Epithelial cell of proximal tubule (primary cell): Measurements from ENCODE around the gene UTP3. TPM values are rescaled to one million over a fixed set of nuclear protein-coding genes. Genes with fewer than 3 reads are reported as not detected.

Source experiments
- DNase-seq: peaks from one replicate; pipeline ENCODE4 v3.0.0-alpha.2; 2011; ENCODE audit warnings: low read depth
- H3K4me3 ChIP-seq: 2 replicates; pipeline ENCODE4 v1.5.1; 2011; ENCODE audit warnings: low read depth, mild to moderate bottlenecking, low read length
- total RNA-seq: library from RNA; depleted of rRNA; stranded (reverse); fragments of >200 nt; gene quantifications from 2 replicates; pipeline ENCODE4 v1.2.3, GENCODE V29; 2015
- TF ChIP-seq, protein P1 (sequence below): conservative IDR thresholded peaks from 2 replicates; pipeline ENCODE4 v1.5.1; 2012; ENCODE audit warnings: low read depth, mild to moderate bottlenecking, low read length

Gene UTP3
- total RNA-seq, 1 donor from 2014 or later = 28.0 TPM

DNA sequence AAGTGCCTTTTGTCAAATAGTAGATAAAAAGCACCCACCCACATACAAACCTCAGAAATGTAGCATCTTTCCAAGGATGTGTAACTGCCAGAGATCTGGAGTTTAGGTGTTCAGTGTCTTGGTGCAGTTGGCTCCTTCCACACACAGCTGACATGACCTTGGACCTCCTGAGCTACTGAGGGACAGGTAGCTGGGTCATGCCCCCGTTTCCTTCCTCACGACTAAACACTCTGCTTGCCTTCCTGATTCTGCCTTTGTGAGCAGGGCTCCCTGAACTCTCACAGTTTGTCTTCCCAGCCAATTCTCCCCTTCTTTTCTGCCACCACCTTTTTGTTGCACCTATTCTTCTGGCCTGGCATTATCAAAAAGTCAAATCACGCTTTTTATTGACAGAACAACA is 23.3 kb downstream of the UTP3 start:
- TF ChIP-seq, protein P1, sequence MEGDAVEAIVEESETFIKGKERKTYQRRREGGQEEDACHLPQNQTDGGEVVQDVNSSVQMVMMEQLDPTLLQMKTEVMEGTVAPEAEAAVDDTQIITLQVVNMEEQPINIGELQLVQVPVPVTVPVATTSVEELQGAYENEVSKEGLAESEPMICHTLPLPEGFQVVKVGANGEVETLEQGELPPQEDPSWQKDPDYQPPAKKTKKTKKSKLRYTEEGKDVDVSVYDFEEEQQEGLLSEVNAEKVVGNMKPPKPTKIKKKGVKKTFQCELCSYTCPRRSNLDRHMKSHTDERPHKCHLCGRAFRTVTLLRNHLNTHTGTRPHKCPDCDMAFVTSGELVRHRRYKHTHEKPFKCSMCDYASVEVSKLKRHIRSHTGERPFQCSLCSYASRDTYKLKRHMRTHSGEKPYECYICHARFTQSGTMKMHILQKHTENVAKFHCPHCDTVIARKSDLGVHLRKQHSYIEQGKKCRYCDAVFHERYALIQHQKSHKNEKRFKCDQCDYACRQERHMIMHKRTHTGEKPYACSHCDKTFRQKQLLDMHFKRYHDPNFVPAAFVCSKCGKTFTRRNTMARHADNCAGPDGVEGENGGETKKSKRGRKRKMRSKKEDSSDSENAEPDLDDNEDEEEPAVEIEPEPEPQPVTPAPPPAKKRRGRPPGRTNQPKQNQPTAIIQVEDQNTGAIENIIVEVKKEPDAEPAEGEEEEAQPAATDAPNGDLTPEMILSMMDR = no peak
- no peak for DNase-seq

DNA sequence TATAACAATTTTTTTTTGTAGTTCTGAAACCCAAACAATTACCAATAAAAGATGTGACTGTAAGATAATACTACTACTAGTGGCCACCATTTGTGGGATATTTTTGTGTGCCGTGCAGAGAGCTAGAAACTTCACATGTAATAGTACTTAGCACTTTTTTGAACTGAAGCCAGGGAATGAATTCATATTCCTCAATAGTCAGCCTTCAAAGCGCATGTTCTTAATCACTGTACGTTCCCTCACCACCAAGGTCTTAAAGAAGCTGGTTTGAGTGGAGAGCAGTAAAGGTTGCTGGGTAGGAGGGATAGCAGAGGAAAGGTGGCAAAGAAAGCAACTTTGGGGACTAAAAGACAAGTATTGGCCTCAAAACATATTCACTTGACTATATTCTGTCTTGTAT is 23.8 kb downstream of the UTP3 start:
- no peak for DNase-seq
- H3K4me3 ChIP-seq = no peak overlapping the region
- TF ChIP-seq, protein P1 = no peak

More for the DNA sequence above, 23.3 kb downstream of the UTP3 start:
- no peak overlapping the region for H3K4me3 ChIP-seq

DNA sequence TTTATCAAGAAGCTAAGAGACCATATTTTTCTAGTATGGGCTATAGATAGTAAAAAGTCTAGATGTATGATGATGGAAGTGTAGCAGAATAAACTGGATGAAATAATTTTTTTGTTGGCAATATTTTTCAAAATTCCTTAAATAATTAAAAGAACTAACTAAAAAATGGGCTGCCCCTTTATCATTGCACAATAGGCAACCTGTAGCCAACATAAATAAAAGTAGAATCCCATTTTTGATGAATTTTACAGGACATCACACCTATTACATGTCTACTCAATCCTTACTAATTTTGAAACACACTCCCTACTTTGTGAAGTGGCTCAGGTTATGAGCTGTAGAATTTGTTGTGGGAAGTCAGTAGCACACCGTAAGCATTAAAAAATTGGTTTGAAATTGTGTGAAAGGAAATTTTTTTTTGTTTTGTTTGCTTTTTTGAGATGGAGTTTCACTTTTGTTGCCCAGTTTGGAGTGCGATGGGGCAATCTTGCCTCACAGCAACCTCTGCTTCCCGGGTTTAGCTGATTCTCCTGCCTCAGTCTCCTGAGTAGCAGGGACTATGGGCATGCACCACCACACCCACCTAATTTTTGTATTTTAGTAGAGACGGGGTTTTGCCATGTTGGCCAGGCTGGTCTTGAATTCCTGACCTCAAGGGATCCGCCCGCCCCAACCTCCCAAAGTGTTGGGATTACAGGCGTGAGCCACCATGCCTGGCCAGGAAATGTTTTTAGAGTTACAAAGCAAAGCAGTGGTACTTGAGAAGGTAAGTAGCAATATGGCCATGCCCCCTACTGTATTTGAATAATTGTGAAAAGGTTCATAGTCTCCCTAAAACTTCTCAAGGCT is 24.5 kb downstream of the UTP3 start:
- H3K4me3 ChIP-seq = peak overlapping the region; percentile 35
- DNase-seq = no peak
- TF ChIP-seq, protein P1 = no peak

DNA sequence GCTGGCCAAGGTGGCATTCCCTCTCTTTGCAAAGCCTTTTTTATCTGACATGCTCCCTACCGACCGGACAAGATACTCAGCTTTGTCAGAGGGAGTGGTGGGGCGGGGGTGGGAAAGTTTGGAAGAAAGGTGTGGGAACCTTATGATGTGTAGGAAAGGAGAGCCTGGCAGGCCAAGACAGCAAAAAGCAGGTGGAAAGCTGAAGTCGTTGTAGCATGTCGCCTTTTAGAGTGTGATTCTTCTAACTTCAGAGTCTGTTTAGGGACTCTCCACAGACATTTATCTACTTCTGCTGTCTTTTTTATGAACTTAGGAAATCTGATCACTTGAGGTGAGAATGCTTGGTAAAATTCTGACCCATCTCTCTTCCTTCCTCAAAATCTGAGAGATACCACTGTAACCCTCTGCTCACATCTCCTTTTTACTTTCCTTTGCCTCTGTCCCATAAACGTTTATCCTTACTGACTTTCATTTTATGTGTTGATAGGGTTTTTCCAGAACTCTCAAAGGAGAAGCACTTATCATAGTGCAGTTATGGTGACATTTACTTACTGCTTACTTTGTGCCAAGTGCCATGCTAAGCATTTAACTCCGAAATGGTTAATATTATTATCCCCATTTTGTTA is 25.2 kb downstream of the UTP3 start:
- H3K4me3 ChIP-seq = peak overlapping the region; percentile 35
- TF ChIP-seq, protein P1 = no peak
- DNase-seq = no peak

DNA sequence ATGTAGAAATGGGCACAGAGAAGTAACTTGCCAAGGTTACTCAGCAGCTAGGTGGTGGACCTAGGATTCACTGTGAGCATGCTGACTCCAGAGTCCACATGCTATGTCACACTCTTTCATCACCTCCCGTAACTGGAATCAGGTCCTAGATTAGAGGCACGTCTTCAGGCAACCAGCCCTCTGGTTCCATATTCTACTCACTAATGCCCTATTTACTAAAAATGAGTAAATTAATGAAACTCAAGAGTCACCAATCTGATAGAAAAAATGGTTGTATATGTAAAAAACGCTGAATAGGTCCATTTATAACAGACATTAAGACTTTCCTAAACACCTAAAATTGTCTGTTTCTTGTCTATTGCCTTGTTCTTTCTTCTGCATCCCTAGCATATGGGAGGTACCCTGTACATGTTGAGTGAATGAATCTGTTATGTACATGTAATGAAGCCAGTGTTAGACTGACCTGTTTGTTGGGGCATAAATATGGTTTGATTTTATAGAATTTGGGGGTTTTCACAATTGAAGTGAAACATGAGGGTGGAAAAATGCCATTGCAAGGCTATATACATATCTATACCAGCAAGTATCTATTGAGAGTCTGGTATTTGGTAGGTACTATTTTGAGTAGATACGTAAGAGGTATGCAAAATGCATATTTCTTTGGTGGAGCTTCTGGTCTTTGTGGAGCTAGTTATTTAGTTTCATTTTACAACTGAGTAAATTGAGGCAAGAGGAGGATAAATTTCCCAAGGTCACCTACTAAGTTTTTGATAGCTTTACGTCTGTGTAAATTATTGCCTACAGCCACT is 26.0 kb downstream of the UTP3 start:
- DNase-seq = peak; percentile 72
- H3K4me3 ChIP-seq = no peak overlapping the region
- TF ChIP-seq, protein P1 = no peak

DNA sequence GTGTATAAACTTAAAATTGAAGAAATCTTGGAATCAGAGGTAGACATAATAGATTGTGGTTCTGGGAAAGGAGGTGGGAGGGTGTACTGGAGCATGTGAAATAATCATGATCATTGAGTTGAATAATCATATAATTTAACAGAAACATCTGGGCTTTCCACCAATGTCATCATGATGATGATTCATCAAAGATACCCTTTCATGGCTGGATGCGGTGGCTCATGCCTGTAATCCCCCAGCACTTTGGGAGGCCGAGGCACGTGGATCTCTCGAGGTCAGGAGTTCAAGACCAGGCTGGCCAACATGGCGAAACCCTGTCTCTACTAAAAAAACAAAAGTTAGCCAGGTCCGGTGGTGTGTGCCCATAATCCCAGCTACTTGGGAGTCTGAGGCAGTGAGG is 26.8 kb downstream of the UTP3 start:
- no peak overlapping the region for H3K4me3 ChIP-seq
- TF ChIP-seq, protein P1 = no peak
- peak; percentile 73 for DNase-seq
